Measurements from ENCODE around the gene CEP72. TPM values are rescaled to one million over a fixed set of nuclear protein-coding genes. Genes with fewer than 3 reads are reported as not detected.
"Not testable (repeated sequence)": the region's sequence is repeated elsewhere in the genome, so short reads cannot be mapped to it uniquely, and the experiment has no call there.

Gene CEP72
- total and polyA plus RNA-seq, 2 of the 13 experiments (the other 11 are each of a cell fraction or from before 2014, with no cell fraction given), result 3.4 to 9.4 TPM

DNA sequence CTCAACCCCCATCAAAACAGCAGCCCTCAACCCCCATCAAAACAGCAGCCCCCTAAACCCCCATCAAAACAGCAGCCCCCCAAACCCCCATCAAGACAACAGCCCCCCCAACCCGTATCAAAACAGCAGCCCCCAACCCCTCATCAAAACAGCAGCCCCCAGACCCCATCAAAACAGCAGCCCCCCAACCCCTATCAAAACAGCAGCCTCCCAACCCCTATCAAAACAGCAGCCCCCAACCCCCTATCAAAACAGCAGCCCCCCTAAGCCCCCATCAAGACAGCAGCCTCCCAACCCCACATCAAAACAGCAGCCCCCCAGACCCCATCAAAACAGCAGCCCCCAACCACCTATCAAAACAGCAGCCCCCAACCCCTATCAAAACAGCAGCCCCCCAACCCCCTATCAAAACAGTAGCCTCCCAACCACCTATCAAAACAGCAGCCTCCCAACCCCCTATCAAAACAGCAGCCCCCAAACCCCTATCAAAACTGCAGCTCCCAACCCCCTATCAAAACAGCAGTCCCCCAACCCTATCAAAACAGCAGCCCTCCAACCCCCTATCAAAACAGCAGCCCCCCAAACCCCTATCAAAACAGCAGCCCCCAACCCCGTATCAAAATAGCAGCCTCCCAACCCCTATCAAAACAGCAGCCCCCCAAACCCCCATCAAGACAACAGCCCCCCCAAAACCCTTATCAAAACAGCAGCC, 79.8 kb downstream of the CEP72 start:
- POLR2A ChIA-PET, result no interaction called here
- Histone ChIP-seq H4K20me1 (ENCODE audit: insufficient read depth, low read length) (no peaks in the 10 kb centered on the region), H3K79me2 (ENCODE audit: insufficient read depth, low read length) (no peaks in the 10 kb centered on the region), H3K4me3 (replicated peaks in 1 of 3; ENCODE audit: insufficient read depth in 1 of 3, low read depth in 2 of 3, low read length in 3 of 3) (no peak overlapping the region), H3K4me2 (ENCODE audit: low read depth, low read length) (peak overlapping the region; percentile 55; the same call in 1 of the 2 replicates), H3K9me3 (ENCODE audit: low read length) (no peaks in the 10 kb centered on the region), H3K27ac (ENCODE audit: extremely low read length, insufficient read depth, low read length) (no peak overlapping the region), H2AFZ (ENCODE audit: low read length) (no peak overlapping the region), H3K9ac (ENCODE audit: insufficient read depth, low read depth, low read length) (no peak overlapping the region), H3K27me3 (ENCODE audit: control insufficient read depth in 1 of 2, insufficient read depth in 2 of 2, low read length in 2 of 2) (peaks cover 0 to 5% of the 10 kb centered on the region in 2 experiments; a peak in 2 of 5 replicates), H3K4me1 (ENCODE audit: insufficient read depth, low read length) (0 out of 2 replicates have a peak, but pooled peaks cover 4% of the 10 kb centered on the region), H3K36me3 (replicated peaks in 1 of 2; ENCODE audit: control insufficient read depth in 1 of 2, insufficient read depth in 2 of 2, low read length in 2 of 2) (no peaks in the 10 kb centered on the region)
- no peak for ATAC-seq
- no peak for FAIRE-seq
- in situ Hi-C loops (cut with HindIII; ENCODE audit: extremely low pct_ligation_motif_present, low pct_unique_long_range_greater_than_20kb), result no loop called here
- TF ChIP-seq KLF12 (CRISPR knock-in tag; IDR thresholded peaks at IDR 0.05; ENCODE audit: borderline replicate concordance) (no peak), ZNF614 (CRISPR knock-in tag; IDR thresholded peaks at IDR 0.05; ENCODE audit: borderline replicate concordance) (no peak), ZNF670 (CRISPR knock-in tag; IDR thresholded peaks at IDR 0.05; ENCODE audit: borderline replicate concordance) (no peak)
- CTCF ChIA-PET (ENCODE audit: low intra/inter-chr PET ratio, low total read pairs), result no interaction called here
- 11% methylated on average over 2 of the region's 2 CpGs for WGBS (ENCODE audit: low lambda C conversion rate)
- DNase-seq (ENCODE audit: low spot score), result no peak
- no TSS peak for BruUV-seq (replicated peaks)
- intact Hi-C loops (cut with micrococcal nuclease; ENCODE audit: unreplicated experiment), result no loop called here

DNA sequence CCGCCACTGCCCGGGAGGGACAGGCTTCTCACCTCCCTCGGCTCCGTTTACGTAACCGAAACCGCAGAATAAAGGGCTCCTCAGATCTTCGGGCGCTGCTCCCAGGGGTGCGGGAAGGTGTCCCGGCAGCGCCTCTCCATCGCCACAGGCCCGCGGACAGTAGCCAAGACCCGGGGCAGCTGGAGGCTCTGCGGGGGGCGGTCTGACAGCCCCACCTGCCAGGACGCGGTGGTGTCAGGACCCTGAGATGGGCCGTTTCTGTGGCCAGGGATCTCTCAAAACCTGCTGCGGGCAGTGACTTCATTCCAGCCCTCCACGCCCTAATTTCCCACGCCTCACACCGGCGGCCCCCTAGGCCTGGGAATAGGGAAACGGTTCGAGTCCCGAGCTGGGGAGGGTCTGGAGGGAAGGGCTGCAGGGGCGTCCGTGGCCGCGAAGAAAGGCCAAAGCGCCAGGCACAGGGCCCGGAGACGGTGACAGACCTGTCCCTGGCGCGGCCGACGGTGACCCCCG, 80.4 kb downstream of the CEP72 start:
- intact Hi-C loops (cut with micrococcal nuclease; ENCODE audit: unreplicated experiment); DNase-seq (ENCODE audit: low spot score): not testable (repeated sequence)

More for the DNA sequence above, 80.4 kb downstream of the CEP72 start:
- H3K4me3 ChIP-seq (replicated peaks in 1 of 3; ENCODE audit: insufficient read depth in 1 of 3, low read depth in 2 of 3, low read length in 3 of 3), result peak overlapping the region in 2 of 3 experiments; percentile 33 to 59; a peak in 3 of 6 replicates
- H3K9me3 ChIP-seq (ENCODE audit: low read length); H3K36me3 ChIP-seq (replicated peaks in 1 of 2; ENCODE audit: control insufficient read depth in 1 of 2, insufficient read depth in 2 of 2, low read length in 2 of 2); in situ Hi-C loops (cut with HindIII; ENCODE audit: extremely low pct_ligation_motif_present, low pct_unique_long_range_greater_than_20kb); BruUV-seq (replicated peaks); H4K20me1 ChIP-seq (ENCODE audit: insufficient read depth, low read length); H3K9ac ChIP-seq (ENCODE audit: insufficient read depth, low read depth, low read length); CTCF ChIA-PET (ENCODE audit: low intra/inter-chr PET ratio, low total read pairs); H3K27me3 ChIP-seq (ENCODE audit: control insufficient read depth in 1 of 2, insufficient read depth in 2 of 2, low read length in 2 of 2); H3K4me1 ChIP-seq (ENCODE audit: insufficient read depth, low read length); H2AFZ ChIP-seq (ENCODE audit: low read length); FAIRE-seq; H3K27ac ChIP-seq (ENCODE audit: extremely low read length, insufficient read depth, low read length); POLR2A ChIA-PET; H3K79me2 ChIP-seq (ENCODE audit: insufficient read depth, low read length): not testable (repeated sequence)
- H3K4me2 ChIP-seq (ENCODE audit: low read depth, low read length), result peak overlapping the region; percentile 55
- TF ChIP-seq HNRNPLL (IDR thresholded peaks at IDR 0.05; ENCODE audit: low read depth, low read length, poor library complexity, severe bottlenecking) (peak; percentile 70), EZH2 (conservative IDR thresholded peaks at IDR 0.05; ENCODE audit: low read depth, low read length) (0 out of 2 replicates have a peak, but pooled peaks have one; percentile 46)
- WGBS (ENCODE audit: low lambda C conversion rate), result 0% methylated on average over 11 of the region's 41 CpGs
- peak; percentile 5 for ATAC-seq

Measured in HepG2 (cell line).